GM18867 (cell line): Measurements from ENCODE around the gene FANCD2.
"Not testable (repeated sequence)": the region's sequence is repeated elsewhere in the genome, so short reads cannot be mapped to it uniquely, and the experiment has no call there.

Experiments used
- ATAC-seq: cut with Tn5 transposase; IDR thresholded peaks from one replicate; pipeline ENCODE4 v1.9.1; 2021; ENCODE audit warnings: mild to moderate bottlenecking, moderate library complexity; ENCODE audit not compliant: unreplicated experiment

Gene FANCD2

DNA sequence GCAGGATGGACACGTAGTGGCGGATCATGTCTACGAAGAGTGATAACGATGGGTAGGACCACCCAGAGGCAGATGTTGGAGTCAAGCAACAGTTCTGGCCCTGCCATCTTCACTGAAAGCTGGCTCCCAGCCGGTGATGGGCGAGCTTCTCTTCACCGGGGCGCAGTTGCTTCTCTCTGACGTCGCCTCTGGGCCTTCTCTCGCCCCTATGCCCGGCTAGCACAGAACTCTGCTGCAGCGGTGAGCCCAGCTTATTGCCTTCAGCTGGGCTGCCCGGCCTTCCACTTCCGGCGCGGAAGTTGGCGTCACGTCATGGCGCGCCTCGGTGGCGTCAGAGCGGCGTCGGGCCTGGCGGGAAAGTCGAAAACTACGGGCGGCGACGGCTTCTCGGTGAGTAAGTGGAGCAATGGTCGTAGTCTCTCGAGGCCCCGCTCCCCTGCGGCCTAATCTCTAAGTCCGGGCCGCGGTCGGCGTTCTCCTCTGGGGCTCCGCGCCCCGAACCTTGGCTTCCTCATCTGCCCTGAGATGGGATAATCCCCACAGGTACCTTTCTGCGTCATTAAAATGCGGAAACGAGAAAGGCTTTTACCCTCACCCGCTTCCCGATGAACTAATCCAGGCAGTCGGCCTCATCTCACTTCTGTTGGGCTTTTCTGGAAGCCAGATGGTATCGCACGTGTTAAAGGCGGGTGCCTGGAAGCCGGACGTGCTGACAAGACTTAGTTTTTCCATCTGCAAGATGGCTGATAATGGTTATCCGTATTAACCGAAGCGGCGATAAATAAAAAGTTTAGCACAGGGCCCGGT lies at the start of gene FANCD2:
TSS of gene FANCD2 (plus strand) at position 354 of the 807 bp plus-strand sequence. CDS start 2,221 bp downstream, outside the sequence.
- peak; percentile 89 for ATAC-seq

DNA sequence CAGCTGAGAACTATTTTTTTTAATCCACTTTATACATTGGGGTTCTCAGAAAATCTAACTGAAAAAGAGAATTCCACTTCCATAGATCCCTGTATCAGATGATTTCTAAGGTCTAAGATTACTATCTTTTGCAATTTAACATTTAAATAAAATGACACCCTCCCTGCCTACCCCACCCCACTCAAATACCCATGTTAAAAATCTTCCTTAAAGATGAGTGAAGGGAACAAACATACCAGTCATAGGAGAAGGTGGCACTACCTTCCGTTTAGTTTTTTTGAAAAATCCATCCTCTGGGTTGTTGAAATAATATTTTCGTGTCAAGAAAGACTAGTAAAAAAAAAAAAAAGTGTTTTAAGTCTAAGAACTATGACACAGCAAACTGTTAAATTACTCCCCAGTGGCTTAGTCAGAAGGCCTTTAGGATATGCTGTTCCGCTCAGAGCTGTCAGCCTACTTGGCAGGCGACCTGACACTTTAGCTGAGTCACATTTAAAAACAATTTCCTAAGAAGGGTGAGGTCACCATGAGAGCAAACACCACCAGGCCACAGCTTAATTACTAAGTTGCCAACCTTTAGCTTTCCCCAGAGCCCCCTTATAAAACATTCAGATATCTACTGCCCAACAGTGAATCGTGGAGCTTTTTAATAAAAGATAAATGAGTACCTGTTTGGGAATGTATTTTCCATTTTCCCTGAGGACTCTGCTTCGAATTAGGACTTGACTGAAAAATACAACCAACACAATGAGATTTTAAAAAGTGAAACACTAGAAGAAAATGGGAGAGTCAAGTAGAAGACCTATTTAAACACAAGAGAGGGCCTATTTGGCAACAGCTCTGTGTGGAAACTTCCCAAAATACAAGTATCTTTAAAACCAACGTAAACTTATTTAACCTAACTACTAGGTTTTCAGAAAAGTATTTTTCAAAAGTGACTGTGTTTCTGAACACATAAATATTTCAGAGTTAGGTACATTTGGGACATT lies 49.2 kb upstream of the FANCD2 start:
- no peak for ATAC-seq

DNA sequence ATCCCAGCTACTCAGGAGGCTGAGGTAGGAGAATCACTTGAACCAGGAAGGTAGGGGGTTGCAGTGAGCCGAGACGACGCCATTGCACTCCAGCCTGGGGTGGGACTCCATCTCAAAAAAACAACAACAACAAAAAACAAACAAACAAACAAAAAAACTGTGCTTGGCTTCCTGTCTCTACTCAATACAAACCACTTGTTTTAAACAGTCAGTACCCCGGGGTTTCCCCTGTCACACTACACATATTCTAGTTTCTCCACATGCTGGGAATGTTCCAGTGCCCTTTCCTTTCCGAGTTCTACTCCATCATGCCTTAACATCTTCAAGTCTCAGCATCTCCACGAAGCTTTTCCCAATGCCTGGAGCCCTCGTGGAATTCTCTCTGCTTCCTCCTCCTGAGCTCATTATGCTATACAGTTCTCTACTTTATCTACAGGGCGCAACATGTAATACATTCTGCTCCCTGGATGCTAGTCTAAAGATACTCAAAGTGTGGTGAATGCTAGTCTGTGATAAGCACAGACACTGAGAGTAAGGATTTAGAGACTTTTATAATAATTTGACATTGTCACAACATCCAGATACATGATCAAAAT lies 47.4 kb upstream of the FANCD2 start:
- ATAC-seq = no peak

DNA sequence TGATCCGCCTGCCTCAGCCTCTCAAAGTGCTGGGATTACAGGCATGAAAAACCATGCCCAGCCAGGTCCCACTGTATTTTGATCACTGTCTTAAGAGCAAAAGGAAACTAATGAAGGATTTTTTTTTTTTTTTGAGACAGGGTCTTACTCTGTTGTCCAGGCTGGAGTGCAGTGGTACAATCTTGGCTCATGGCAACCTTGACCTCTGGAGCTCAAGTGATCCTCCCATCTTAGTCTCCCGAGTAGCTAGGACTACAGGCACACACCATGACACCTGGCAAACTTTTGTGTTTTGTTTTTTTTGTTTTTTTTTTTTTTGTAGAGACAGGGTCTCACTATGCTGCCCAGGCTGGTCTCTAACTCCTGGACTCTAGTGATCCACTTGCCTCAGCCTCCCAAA lies 46.0 kb upstream of the FANCD2 start:
- ATAC-seq = no peak

DNA sequence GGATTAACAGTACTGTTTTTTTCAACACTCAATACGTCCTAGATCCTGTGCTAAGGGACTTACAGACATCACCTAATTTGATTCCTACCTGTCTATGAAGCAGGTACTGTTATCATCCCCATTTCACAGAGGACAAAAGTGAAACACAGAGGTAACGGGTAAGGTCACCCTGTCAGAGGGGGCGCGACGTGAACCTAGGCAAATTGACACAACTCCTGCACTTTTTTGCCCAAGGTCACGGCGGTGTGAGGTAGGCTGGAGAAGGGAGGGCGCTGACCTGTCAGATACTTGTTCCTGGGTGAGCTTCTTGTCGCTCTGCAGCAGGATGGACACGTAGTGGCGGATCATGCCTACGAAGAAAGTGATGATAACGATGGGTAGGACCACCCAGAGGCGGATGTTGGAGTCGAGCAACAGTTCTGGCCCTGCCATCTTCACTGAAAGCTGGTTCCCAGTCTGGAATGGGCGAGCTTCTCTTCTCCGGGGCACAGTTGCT lies 40.0 kb upstream of the FANCD2 start:
- peak; percentile 43 for ATAC-seq

DNA sequence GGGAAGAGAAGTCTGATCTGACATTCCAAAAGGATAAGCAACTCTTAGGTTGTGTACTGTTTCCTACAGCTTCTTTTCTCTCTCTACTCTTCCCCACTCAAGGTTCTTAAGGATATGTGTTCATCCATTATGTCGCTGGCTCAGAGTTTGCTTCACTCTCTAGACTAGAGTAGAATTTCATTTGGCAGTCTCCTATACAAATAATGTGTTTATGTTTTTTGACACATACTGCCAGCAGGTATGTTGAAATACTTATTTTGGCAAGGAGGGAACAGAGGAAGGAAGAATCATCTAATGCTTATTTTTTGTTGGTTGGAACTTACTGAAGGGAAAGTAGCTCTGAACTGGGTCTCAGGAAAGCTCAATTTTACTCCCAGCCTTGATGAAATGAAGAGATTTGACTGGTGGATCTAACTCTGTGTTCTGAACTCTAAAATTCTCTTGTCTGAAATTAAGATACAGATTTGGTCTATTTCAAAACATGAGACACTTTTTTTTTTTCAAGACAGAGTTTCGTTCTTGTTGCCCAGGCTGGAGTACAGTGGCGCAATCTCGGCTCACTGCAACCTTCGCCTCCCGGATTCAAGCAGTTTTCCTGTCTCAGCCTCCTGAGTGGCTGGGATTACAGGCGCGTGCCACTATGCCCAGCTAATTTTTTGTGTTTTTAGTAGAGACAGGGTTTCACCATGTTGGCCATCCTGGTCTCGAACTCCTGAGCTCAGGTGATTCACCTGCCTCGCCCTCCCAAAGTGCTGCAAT lies 32.0 kb upstream of the FANCD2 start:
- ATAC-seq = no peak

DNA sequence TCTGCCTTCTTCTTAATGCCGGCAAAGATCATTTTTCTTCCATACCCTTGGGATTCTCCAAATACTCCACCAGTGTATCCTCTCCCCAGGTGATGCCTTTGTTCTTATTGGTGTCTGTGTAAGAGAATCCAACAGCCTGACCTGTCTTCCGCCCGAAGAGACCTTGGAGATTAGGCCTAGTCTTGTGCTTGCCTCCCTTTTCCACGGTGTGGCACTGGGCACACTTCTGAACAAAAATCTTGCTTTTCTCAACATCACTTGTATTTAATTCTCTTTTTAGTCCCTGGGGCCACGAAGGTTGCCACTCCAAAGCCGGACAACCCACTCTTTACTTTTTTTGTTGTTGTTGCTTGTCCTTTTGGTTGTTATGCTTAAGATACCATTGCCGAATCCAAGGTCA lies 25.6 kb upstream of the FANCD2 start:
- no peak for ATAC-seq

DNA sequence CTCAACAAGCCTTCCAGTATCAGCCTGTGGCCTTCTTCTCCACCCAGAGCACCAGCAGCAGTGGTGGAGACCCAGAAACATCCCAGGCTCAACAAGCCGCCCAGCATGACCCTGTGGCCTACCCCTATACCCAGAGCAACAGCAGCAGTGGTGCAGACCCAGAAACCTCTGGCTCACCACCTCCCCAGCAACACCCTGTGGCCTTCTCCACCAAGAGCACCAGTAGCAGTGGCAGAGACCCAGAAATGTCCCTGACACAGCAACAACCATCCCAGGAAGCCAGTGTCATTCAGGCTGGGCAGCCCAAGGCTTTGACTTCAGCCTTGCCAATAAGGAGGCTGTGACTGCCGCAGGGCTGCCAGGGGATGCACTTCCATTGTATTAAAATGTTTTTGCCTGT lies 23.3 kb upstream of the FANCD2 start:
- ATAC-seq = no peak

DNA sequence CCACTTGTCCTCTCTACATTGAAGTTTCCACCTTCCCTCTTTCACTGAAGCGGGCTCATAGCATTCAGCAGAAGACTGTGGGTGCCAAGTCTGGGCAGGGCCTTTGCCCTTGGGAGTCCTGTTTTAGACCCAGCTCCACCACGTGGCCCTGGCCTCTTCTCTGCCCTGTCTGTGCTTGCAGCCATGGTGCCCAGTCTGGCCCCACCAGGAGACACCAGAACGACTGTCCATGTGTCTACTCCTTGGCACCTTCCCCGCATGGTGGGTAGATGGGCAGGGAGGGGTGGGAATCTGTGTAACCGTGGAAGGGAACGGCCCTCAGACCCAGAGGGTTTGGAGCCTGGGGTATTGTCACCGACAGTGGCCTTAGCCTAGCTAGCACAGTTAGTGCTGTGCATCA lies 21.7 kb upstream of the FANCD2 start:
- no peak for ATAC-seq

DNA sequence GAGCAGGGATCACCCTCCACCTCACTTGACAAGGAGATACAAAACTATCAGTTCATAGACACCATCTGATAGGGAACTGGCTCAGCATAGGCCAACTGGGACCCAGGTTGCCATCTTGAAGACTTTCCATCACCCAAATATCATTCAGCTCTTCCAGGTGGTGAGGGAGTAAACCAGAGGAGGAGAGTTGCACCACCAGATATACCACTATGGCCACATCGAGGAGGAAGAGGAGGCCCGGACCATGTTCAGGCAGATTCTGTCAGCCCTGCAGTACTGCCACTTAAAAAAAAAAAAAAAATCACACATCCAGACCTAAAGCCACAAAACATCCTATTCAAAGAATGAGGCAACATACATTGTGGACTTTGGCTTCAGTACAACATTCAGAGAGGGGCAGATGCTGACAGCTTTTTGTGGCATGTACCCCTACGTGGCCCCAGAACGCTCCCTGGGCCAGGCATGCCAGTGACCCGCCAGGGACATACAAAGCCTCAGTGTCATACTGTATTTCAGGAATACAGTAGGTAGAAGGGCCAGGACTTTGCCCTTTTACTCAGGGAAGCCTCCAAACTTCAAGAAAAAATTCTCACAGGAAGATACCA lies 21.2 kb upstream of the FANCD2 start:
- ATAC-seq = no peak

DNA sequence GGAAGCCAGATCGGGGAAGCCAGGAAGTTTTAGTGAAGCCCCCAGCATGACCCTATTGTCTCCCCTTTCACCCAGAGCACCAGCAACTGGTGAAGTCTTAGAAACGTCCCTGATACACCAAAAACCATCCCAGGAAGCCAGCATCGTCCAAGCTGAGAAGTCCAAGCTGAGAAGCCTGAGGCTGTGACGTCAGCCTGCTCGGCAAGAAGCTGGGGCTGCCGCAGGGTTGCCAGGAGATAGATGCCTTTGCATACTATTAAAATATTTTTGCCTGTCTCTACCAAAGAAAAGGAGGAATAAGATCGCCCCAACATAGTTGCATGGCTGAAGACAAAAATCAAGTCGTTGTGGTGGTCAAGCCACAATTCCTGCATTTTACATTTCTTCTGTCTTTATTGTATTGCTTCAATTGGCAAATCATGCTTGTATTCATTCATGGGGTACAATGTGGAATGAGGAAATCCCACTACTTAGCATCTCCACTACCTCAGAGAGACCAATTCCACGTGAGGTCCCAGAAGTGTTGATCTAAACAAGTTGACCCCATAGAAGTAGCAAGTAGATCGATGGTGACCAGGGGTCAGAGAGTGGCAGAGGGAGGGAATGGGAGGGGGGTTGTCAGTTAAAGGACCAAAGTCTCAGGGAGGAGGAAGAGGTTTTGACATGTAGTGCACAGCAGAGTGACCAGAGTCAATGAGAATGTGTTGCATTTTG lies 20.0 kb upstream of the FANCD2 start:
- no peak for ATAC-seq

DNA sequence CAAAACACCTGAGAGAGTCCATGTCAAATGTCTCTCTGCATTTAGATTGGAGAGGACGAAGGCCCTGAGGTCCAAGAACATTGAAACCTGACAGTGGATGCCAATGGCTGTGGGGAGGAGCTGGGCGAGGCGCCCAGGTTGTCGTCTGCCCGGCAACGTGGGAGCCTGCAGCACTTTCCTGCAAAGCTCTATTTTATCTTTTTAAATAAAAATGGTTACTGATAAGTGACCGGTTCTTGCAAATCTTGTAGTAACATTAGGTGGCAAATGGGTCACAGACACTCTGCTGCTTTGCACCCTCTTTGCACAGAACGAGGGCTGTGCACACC lies 19.5 kb upstream of the FANCD2 start:
- ATAC-seq = no peak

DNA sequence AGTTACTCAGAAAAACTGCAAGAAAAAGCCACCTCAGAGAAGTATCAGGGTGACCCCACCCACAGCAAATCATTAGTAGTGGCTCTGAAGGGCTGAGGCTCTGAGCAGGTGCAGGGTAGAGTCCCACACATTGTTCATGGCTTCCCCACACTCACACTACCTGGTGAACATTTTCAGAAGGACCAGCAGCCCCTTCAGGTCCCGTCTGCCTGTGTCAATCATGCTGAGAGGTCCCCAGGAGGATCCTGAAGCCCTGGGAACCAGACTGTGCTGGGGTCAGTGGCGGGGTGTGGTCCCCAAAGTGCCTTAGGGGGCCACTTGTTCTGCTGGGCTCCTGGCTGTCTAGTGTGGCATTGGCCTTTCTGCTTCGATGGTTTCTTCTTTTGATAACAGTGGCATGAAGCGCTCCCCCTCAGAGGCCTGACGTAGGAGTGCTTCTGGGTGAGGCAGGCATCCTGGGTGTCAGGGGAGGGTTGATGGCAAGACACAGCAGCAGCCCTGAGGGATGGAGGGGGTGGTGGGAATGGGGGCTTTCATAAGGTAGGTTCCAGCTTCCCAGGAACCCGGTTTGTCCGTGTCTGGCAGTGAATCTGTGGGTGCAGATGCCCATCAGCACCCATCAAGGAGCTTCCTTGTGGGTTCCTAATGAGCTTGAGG lies 19.0 kb upstream of the FANCD2 start:
- no peak for ATAC-seq

DNA sequence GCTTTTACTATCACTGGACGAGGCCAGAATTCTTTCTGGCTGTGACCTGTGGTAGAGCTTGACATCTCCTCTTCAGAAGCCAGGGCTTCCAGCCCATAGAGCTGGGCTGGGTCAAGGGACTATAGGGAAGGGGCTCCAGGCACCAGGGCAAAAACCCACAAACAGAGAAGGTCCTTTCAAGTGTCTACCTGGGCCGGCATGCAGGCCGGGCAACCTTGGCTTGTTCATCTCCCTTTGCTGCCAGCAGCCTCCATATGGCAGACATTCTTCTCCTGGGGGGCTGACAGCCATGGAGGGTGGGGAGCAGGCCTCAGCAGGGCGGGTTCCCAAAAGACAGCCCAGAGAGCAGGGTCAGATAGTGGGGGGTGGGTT lies 18.0 kb upstream of the FANCD2 start:
- ATAC-seq = not testable (repeated sequence)

DNA sequence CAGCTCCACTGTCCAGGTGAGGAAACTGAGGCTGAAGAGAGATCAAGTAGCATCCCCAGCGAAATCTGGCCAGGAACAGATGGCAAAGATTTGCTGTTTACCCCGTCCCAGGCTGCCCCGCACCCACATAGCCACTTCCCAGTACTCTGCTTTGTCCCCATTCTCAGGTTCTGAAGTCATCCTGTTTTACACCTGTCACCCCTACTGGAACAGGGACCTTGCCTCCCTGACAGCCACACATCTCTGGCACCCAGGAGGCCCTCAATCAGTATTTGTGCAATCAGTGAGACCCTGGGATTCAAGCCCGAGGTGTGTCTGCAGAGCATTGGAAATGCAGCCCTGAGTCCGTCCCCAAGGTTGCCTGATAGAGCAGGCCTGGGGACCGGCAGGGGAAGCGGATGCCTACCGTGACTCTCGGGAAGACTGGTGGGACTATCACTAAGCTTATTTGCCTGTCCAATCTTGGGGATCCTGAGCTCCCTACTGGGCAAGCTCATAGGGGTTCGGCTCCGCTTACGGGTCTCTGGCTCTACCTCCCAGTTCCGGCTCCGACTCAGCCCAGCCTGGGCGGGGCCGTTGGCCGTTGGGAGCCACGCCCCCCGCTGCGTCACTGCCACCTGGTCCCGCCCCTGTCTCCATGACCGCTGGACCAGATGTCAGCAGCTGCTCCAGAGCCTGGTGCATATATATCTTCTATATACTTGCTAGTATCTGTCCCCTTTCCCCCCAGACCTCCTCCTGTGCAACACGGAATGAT lies 17.5 kb upstream of the FANCD2 start:
- ATAC-seq = peak; percentile 73

DNA sequence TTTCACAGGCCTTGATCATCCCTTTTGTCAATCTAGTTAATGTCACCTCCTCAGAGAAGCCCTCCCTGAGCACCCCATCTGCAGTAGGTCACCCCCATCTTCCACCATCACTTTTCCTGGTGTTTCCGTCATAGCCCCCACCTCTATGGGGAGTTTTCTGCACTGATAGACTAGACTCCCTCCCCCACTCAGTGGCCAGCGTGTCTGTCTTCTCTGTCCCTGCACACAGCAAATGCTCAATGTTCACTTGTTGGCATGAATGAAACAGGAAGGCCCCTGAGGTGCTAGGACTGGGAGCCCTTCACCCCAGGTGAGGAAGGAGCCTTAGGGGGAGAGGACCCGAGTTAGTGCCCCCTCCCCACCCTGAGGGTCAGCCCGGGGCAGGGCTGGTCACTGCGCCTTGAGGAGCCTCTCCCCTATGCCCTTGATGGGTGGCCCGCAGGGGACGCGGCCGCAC lies 15.8 kb upstream of the FANCD2 start:
- no peak for ATAC-seq

DNA sequence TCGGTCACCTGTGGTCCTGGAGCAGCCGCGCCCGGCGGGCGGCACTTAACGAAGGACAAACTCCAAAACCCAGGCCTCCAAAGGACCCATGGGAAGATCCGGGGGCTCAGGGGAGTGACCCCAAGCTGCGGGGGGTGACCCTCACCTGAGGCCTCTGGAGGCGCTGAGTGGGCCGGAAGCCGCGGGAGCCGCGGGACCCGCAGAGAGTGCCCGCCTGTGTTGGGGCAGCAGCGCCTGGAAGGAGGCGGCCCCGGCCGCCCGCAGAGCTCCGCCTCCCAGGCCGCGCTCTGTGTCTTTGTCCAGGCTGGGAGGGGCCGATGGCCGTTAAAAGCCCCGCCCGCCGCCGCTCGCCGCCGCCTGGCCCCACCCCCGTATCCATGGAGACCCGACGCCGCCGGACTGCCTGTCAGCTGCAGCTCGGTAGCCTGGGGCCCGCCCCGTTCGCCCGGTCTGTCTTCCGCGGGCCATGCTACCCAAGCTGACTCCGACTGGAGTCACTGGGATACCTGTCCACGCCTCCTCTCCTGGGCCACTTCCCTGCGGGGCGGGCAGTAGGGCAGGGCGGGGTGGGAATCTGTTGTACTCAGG lies 15.3 kb upstream of the FANCD2 start:
- ATAC-seq = peak; percentile 90

DNA sequence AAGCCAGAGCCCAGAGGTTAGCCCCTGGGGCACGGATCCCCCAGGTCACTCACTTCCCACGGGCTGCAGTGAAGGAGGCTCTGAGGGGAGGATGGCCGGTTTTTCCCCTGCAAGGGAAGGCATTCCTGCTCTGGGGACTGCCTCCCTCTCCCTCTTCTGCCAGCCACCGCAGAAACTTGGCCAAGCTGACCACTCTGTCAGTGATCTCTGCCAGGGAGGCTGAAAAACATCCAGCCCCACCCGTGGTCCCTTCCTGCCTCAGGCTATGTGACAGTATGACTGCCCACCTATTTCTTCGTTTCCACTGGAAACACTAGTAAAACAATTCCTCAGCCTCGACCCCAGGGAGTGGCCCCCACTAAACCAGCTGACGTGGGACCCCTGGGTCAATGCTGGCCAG lies 14.6 kb upstream of the FANCD2 start:
- no peak for ATAC-seq
